Effector memory CD8-positive, alpha-beta T cell (primary cell): Measurements from ENCODE around the gene SAMD8.
"Not testable (repeated sequence)": the region's sequence is repeated elsewhere in the genome, so short reads cannot be mapped to it uniquely, and the experiment has no call there.

Source experiments
- ATAC-seq: fragments of 150-1000 bp; cut with Tn5 transposase; replicated peaks from 2 replicates; pipeline ENCODE4 v1.10.0; 2021; ENCODE audit warnings: mild to moderate bottlenecking, moderate library complexity
- DNase-seq, 3 experiments: peaks; one replicate each; pipeline ENCODE4 v3.0.0; 2021
- H3K27ac Mint-ChIP-seq, 2 donors: one replicate each; pipeline ENCODE4 v1.8.0; 2022; ENCODE audit warnings: mild to moderate bottlenecking in 2 of 2, mixed read lengths in 2 of 2, moderate library complexity in 2 of 2
- H3K27me3 Mint-ChIP-seq, 2 donors: one replicate each; pipeline ENCODE4 v1.8.0; 2022; ENCODE audit warnings: mixed read lengths in 2 of 2
- H3K36me3 Mint-ChIP-seq: one replicate; pipeline ENCODE4 v1.8.0; 2022; ENCODE audit warnings: mild to moderate bottlenecking, moderate library complexity, mixed read lengths; ENCODE audit not compliant: insufficient read depth
- H3K4me1 Mint-ChIP-seq, 2 donors: one replicate each; pipeline ENCODE4 v1.8.0; 2022; ENCODE audit warnings: low read depth in 2 of 2, mixed read lengths in 2 of 2
- H3K4me3 Mint-ChIP-seq, 2 donors: one replicate each; pipeline ENCODE4 v1.8.0; 2022; ENCODE audit warnings: mild to moderate bottlenecking in 2 of 2, mixed read lengths in 2 of 2, moderate library complexity in 2 of 2
- H3K9me3 Mint-ChIP-seq, 2 donors: one replicate each; pipeline ENCODE4 v1.8.0; 2022; ENCODE audit warnings: mixed read lengths in 2 of 2

The SAMD8 gene

GRCh38 chr10:75123088-75123682 lies 11.7 kb downstream of the SAMD8 start:
- ATAC-seq: no peak
- H3K27me3 Mint-ChIP-seq: no peaks in the 10 kb centered on the region

GRCh38 chr10:75126277-75126676 lies 14.8 kb downstream of the SAMD8 start:
- DNase-seq: no peak
- no peaks in the 10 kb centered on the region for H3K27me3 Mint-ChIP-seq
- no peak for ATAC-seq
- no peaks in the 10 kb centered on the region for H3K9me3 Mint-ChIP-seq
- no peak overlapping the region for H3K27ac Mint-ChIP-seq
- peaks cover 25% of the 10 kb centered on the region for H3K36me3 Mint-ChIP-seq
- H3K4me3 Mint-ChIP-seq: peak overlapping the region in 1 of 2 donors; percentile 13
- peaks cover 6 to 34% of the 10 kb centered on the region in 2 donors for H3K4me1 Mint-ChIP-seq

More at GRCh38 chr10:75123088-75123682, 11.7 kb downstream of the SAMD8 start:
- Mint-ChIP-seq H3K4me3 (no peak overlapping the region), H3K4me1 (peaks cover 7 to 17% of the 10 kb centered on the region in 2 donors), H3K27ac (peak overlapping the region in 1 of 2 donors; percentile 69), H3K9me3 (no peaks in the 10 kb centered on the region), H3K36me3 (peaks cover 16% of the 10 kb centered on the region)
- DNase-seq: no peak

GRCh38 chr10:75127471-75127870 lies 16.0 kb downstream of the SAMD8 start:
- no peak overlapping the region for H3K27ac Mint-ChIP-seq
- H3K27me3 Mint-ChIP-seq: no peaks in the 10 kb centered on the region
- no peak overlapping the region for H3K4me3 Mint-ChIP-seq
- H3K9me3 Mint-ChIP-seq: no peaks in the 10 kb centered on the region
- peaks cover 8 to 34% of the 10 kb centered on the region in 2 donors for H3K4me1 Mint-ChIP-seq
- no peak for ATAC-seq
- DNase-seq: no peak
- H3K36me3 Mint-ChIP-seq: peaks cover 25% of the 10 kb centered on the region

GRCh38 chr10:75128985-75129384 lies 17.5 kb downstream of the SAMD8 start:
- not testable (repeated sequence) for DNase-seq, H3K4me3 Mint-ChIP-seq, H3K9me3 Mint-ChIP-seq, H3K27ac Mint-ChIP-seq, H3K27me3 Mint-ChIP-seq
- H3K36me3 Mint-ChIP-seq: peaks cover 23% of the 10 kb centered on the region
- peaks cover 11 to 27% of the 10 kb centered on the region in 2 donors for H3K4me1 Mint-ChIP-seq
- ATAC-seq: peak; percentile 39

- no peak for DNase-seq
- ATAC-seq: peak; percentile 26
- H3K4me3 Mint-ChIP-seq: no peak overlapping the region
- no peaks in the 10 kb centered on the region for H3K27me3 Mint-ChIP-seq
- H3K36me3 Mint-ChIP-seq: peaks cover 19% of the 10 kb centered on the region
- H3K9me3 Mint-ChIP-seq: no peaks in the 10 kb centered on the region
- H3K4me1 Mint-ChIP-seq: peaks cover 10 to 25% of the 10 kb centered on the region in 2 donors
- H3K27ac Mint-ChIP-seq: no peak overlapping the region
These were observed 18.1 kb downstream of the SAMD8 start for GRCh38 chr10:75129537-75129936.

- not testable (repeated sequence) for DNase-seq, ATAC-seq, H3K27me3 Mint-ChIP-seq, H3K9me3 Mint-ChIP-seq, H3K4me3 Mint-ChIP-seq, H3K27ac Mint-ChIP-seq
- Mint-ChIP-seq H3K36me3 (peaks cover 12% of the 10 kb centered on the region), H3K4me1 (peaks cover 21 to 36% of the 10 kb centered on the region in 2 donors)
These were observed 22.2 kb downstream of the SAMD8 start for GRCh38 chr10:75133701-75134100.

GRCh38 chr10:75136346-75136745 lies 24.9 kb downstream of the SAMD8 start:
- Mint-ChIP-seq H3K36me3 (peaks cover 11% of the 10 kb centered on the region), H3K4me3 (no peak overlapping the region), H3K9me3 (no peaks in the 10 kb centered on the region), H3K27ac (peak overlapping the region in 1 of 2 donors; percentile 14), H3K4me1 (peaks cover 26 to 32% of the 10 kb centered on the region in 2 donors), H3K27me3 (no peaks in the 10 kb centered on the region)
- no peak for ATAC-seq
- DNase-seq: no peak

GRCh38 chr10:75137533-75138438 lies 26.3 kb downstream of the SAMD8 start:
- peaks cover 27 to 38% of the 10 kb centered on the region in 2 donors for H3K4me1 Mint-ChIP-seq
- H3K4me3 Mint-ChIP-seq: no peak overlapping the region
- ATAC-seq: no peak
- peak overlapping the region; percentile 12 to 51 for H3K27ac Mint-ChIP-seq
- no peak for DNase-seq
- H3K36me3 Mint-ChIP-seq: peaks cover 11% of the 10 kb centered on the region
- H3K9me3 Mint-ChIP-seq: no peaks in the 10 kb centered on the region
- no peaks in the 10 kb centered on the region for H3K27me3 Mint-ChIP-seq

- ATAC-seq (no peak), DNase-seq (no peak)
- Mint-ChIP-seq H3K9me3 (no peaks in the 10 kb centered on the region), H3K4me3 (no peak overlapping the region), H3K27me3 (no peaks in the 10 kb centered on the region), H3K4me1 (peaks cover 37 to 48% of the 10 kb centered on the region in 2 donors), H3K36me3 (peaks cover 8% of the 10 kb centered on the region), H3K27ac (no peak overlapping the region)
These were observed 28.8 kb downstream of the SAMD8 start for GRCh38 chr10:75140246-75140645.

GRCh38 chr10:75143353-75143752 lies 31.9 kb downstream of the SAMD8 start:
- H3K4me1 Mint-ChIP-seq: peaks cover 32 to 33% of the 10 kb centered on the region in 2 donors
- no peak for ATAC-seq
- no peak overlapping the region for H3K4me3 Mint-ChIP-seq
- no peaks in the 10 kb centered on the region for H3K9me3 Mint-ChIP-seq
- DNase-seq: no peak
- peak overlapping the region in 1 of 2 donors; percentile 18 for H3K27ac Mint-ChIP-seq
- H3K27me3 Mint-ChIP-seq: no peaks in the 10 kb centered on the region
- peaks cover 8% of the 10 kb centered on the region for H3K36me3 Mint-ChIP-seq

GRCh38 chr10:75145590-75145989 lies 34.1 kb downstream of the SAMD8 start:
- Mint-ChIP-seq H3K4me3 (peak overlapping the region; percentile 6 to 8), H3K27ac (peak overlapping the region in 1 of 2 donors; percentile 67), H3K36me3 (peaks cover 9% of the 10 kb centered on the region), H3K27me3 (no peaks in the 10 kb centered on the region), H3K4me1 (peaks cover 27% of the 10 kb centered on the region in 2 donors), H3K9me3 (no peaks in the 10 kb centered on the region)
- no peak for DNase-seq
- no peak for ATAC-seq

GRCh38 chr10:75146780-75147179 lies 35.3 kb downstream of the SAMD8 start:
- Mint-ChIP-seq H3K36me3 (peaks cover 20% of the 10 kb centered on the region), H3K4me1 (peaks cover 23 to 27% of the 10 kb centered on the region in 2 donors), H3K27ac (no peak overlapping the region), H3K9me3 (no peaks in the 10 kb centered on the region), H3K27me3 (no peaks in the 10 kb centered on the region), H3K4me3 (no peak overlapping the region)
- DNase-seq (no peak), ATAC-seq (no peak)

GRCh38 chr10:75150656-75151055 lies 39.2 kb downstream of the SAMD8 start:
- no peaks in the 10 kb centered on the region for H3K27me3 Mint-ChIP-seq
- no peak overlapping the region for H3K27ac Mint-ChIP-seq
- no peaks in the 10 kb centered on the region for H3K9me3 Mint-ChIP-seq
- H3K36me3 Mint-ChIP-seq: peaks cover 35% of the 10 kb centered on the region
- H3K4me3 Mint-ChIP-seq: no peak overlapping the region
- DNase-seq (no peak), ATAC-seq (no peak)
- H3K4me1 Mint-ChIP-seq: peaks cover 12 to 19% of the 10 kb centered on the region in 2 donors

GRCh38 chr10:75159519-75159918 lies 48.1 kb downstream of the SAMD8 start:
- H3K4me1 Mint-ChIP-seq: peaks cover 14 to 26% of the 10 kb centered on the region in 2 donors
- peak overlapping the region in 1 of 2 donors; percentile 23 for H3K27ac Mint-ChIP-seq
- no peaks in the 10 kb centered on the region for H3K9me3 Mint-ChIP-seq
- H3K27me3 Mint-ChIP-seq: no peaks in the 10 kb centered on the region
- peaks cover 16% of the 10 kb centered on the region for H3K36me3 Mint-ChIP-seq
- ATAC-seq: no peak
- no peak overlapping the region for H3K4me3 Mint-ChIP-seq
- DNase-seq: no peak
